Testis (tissue), 2 donors: ENCODE measurements around the gene MINDY4.

Experiments
- POLR2A ChIP-seq: fragments of 450-650 bp; IDR thresholded peaks from one replicate; pipeline ENCODE4 v1.6.1; 2017; ENCODE audit warnings: antibody characterized with exemption, mild to moderate bottlenecking, moderate library complexity
- TF ChIP-seq, protein P1 (sequence below), 3 experiments: fragments of 450-650 bp in 2 of 3; fragments of 200-600 bp in 1 of 3; sonication (generic) in 1 of 3; IDR thresholded peaks; one replicate each; pipeline ENCODE4 v1.5.1; 2016 to 2019; ENCODE audit warnings: antibody characterized with exemption in 3 of 3, mild to moderate bottlenecking in 2 of 3, moderate library complexity in 1 of 3

DNA sequence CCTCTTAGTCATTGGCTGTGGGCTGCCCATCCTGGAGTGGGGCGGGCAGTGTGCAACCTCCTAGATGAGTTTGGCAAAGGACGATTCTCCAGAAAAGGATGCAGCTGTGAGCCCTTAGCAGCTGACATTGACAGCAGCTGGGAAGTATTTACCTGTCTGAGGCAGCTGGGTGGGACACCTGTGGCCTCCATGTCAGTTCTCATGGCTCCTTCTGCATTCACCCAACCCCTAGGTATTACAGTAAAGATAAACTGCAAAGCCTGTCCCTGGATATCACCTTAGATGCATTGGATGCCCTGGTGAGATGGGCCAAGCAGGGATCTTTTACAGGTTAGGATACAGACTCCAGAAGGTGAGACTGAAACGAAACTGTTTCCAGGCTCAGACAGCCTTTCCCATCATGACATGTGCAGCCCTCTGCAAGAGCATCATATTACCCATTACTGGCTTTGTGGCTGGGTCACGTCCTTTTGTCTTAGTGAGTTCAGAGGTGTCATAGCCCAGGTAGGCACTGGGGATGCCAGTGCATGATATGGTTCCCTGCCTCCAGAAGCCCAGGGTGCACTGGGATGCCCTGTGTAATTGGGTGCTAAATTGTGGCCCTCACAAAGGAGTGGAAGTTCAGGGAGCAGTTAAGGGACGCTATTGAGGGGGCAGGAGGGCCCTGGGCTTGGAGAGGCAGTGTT, 28.9 kb downstream of the MINDY4 start:
- TF ChIP-seq, protein P1, sequence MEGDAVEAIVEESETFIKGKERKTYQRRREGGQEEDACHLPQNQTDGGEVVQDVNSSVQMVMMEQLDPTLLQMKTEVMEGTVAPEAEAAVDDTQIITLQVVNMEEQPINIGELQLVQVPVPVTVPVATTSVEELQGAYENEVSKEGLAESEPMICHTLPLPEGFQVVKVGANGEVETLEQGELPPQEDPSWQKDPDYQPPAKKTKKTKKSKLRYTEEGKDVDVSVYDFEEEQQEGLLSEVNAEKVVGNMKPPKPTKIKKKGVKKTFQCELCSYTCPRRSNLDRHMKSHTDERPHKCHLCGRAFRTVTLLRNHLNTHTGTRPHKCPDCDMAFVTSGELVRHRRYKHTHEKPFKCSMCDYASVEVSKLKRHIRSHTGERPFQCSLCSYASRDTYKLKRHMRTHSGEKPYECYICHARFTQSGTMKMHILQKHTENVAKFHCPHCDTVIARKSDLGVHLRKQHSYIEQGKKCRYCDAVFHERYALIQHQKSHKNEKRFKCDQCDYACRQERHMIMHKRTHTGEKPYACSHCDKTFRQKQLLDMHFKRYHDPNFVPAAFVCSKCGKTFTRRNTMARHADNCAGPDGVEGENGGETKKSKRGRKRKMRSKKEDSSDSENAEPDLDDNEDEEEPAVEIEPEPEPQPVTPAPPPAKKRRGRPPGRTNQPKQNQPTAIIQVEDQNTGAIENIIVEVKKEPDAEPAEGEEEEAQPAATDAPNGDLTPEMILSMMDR (IDR thresholded peaks at IDR 0.05), result no peak
- TF ChIP-seq POLR2A, result no peak
